HepG2 (cell line): ENCODE results near the gene GPRIN2.

Experiments used
- CHD4 ChIP-seq: fragments of 200-600 bp; sonication (generic); IDR thresholded peaks from 2 replicates; pipeline ENCODE4 v1.7.0; 2017; ENCODE audit warnings: mild to moderate bottlenecking, low read length, borderline replicate concordance
- GTF2F1 ChIP-seq: fragments of 150-350 bp; IDR thresholded peaks from 2 replicates; pipeline ENCODE4 v1.6.1; 2014; ENCODE audit warnings: low read length
- TGIF2 ChIP-seq: IDR thresholded peaks from 2 replicates; pipeline ENCODE4 v1.6.1; 2016; ENCODE audit warnings: control low read depth, missing compliant biosample characterization

- TF ChIP-seq GTF2F1 (no peak), TGIF2 (CRISPR knock-in tag) (no peak), CHD4 (no peak)
Observed at GRCh38 chr10:46530249-46531186, 25.9 kb downstream of the GPRIN2 start.
